K562 (cell line): Measurements from ENCODE around the gene FIBP. TPM values are rescaled to one million over a fixed set of nuclear protein-coding genes. Genes with fewer than 3 reads are reported as not detected.

Experiments used
- CBX1 ChIP-seq: sonication (generic); IDR thresholded peaks from 2 replicates; pipeline ENCODE4 v1.6.1; 2016; ENCODE audit warnings: antibody characterized with exemption, low read depth, mild to moderate bottlenecking
- FOS ChIP-seq: IDR thresholded peaks from 3 replicates; pipeline ENCODE4 v1.6.1; 2011; ENCODE audit not compliant: insufficient read length; ENCODE audit errors: extremely low read depth
- NFRKB ChIP-seq: fragments of 450-650 bp; IDR thresholded peaks from 2 replicates; pipeline ENCODE4 v1.6.1; 2016; ENCODE audit warnings: low read depth
- NR1H2 ChIP-seq: sonication (generic); formaldehyde crosslinking; IDR thresholded peaks from 2 replicates; pipeline ENCODE4 v1.4.0; 2020; ENCODE audit warnings: mild to moderate bottlenecking, missing genetic modification reagents
- PRMT5 ChIP-seq: sonication (generic); formaldehyde crosslinking; IDR thresholded peaks from 2 replicates; pipeline ENCODE4 v1.5.0; 2020; ENCODE audit warnings: missing genetic modification reagents
- RAD21 ChIP-seq, 2 experiments: fragments of 250-450 bp in 1 of 2; fragments of 450-650 bp in 1 of 2; sonication (Bioruptor Pico) in 1 of 2; formaldehyde crosslinking in 1 of 2; IDR thresholded peaks in 1 of 2; conservative IDR thresholded peaks in 1 of 2; 2 replicates each; pipeline versions ENCODE4 v1.4.0 to v1.8.0; 2020 to 2022; ENCODE audit warnings: mild to moderate bottlenecking in 2 of 2, moderate library complexity in 1 of 2
- SMARCB1 ChIP-seq: IDR thresholded peaks from 2 replicates; pipeline ENCODE4 v1.6.1; 2011; ENCODE audit warnings: improper control_type of control experiment, low read depth; ENCODE audit not compliant: insufficient read length
- ZNF586 ChIP-seq: fragments of 450-650 bp; formaldehyde crosslinking; conservative IDR thresholded peaks from 2 replicates; pipeline ENCODE4 v1.4.0; 2020; ENCODE audit warnings: mild to moderate bottlenecking, moderate library complexity
- polyA plus RNA-seq, 8 experiments: library from polyadenylated mRNA; depleted of rRNA in 4 of 8; stranded (reverse) in 5 of 8; unstranded in 3 of 8; fragments of >200 nt; fragmentation: Nextera tagmentation in 2 of 8; fragmentation: Illumina TruSeq in 1 of 8; extraction: Ambion mirVana in 2 of 8; extraction: Trizol in 1 of 8; gene quantifications; 2 replicates each; pipeline versions ENCODE4 v1.2.1 to v1.2.3, GENCODE V29; 2011 to 2014; ENCODE audit warnings: inconsistent platforms in 1 of 8, missing spikeins in 1 of 8
- total RNA-seq, 7 experiments: library from RNA; depleted of rRNA in 6 of 7; stranded (reverse); fragments of >200 nt in 6 of 7; fragmentation: Illumina TruSeq in 2 of 7; extraction: Trizol in 2 of 7; gene quantifications; 2 replicates each; pipeline versions ENCODE4 v1.2.1 to v1.2.3, GENCODE V29; 2011 to 2021; ENCODE audit warnings: low replicate concordance in 1 of 7
- TF ChIP-seq, protein P1 (sequence below): fragments of 450-650 bp; IDR thresholded peaks from 2 replicates; pipeline ENCODE4 v1.6.1; 2014; ENCODE audit warnings: low read depth, mild to moderate bottlenecking, moderate library complexity, borderline replicate concordance
- TF ChIP-seq, protein P2 (sequence below), 2 experiments: fragments of 450-650 bp in 1 of 2; sonication (generic) in 1 of 2; formaldehyde crosslinking in 1 of 2; IDR thresholded peaks; 2 replicates each; pipeline versions ENCODE4 v1.7.1 to v1.9.0; 2016 to 2022; ENCODE audit warnings: inconsistent platforms in 1 of 2, mild to moderate bottlenecking in 1 of 2, missing genetic modification reagents in 1 of 2
- TF ChIP-seq, protein P3 (sequence below): fragments of 250-450 bp; sonication (Bioruptor Pico); IDR thresholded peaks from 2 replicates; pipeline ENCODE4 v1.5.0; 2021; ENCODE audit warnings: mild to moderate bottlenecking, moderate library complexity
- TF ChIP-seq, protein P4 (sequence below): fragments of 450-650 bp; IDR thresholded peaks from 2 replicates; pipeline ENCODE4 v1.7.0; 2016; ENCODE audit warnings: borderline replicate concordance

FIBP gene
- total and polyA plus RNA-seq, 9 of the 15 experiments (the other 6 are each of a cell fraction or from before 2014, with no cell fraction given), result 41.2 to 79.2 (median 48.6) TPM

DNA sequence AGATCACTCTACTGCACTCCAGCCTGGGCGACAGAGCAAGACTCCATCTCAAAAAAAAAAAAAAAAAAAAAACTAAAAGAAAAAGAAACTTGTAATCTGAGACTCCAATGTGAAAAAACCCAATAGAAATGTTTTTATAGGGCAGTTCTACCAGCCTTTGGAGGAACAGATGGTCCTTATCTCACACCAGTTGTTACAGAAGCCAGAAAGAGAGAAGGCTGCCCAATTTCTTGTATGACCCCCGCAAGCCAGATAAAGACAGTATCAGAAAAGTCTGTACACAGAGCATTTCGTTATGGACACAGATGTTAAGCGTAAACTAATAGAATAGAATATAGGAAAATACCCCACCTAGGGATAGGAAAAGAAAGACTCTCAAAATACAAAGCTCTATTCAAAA lies 45.7 kb upstream of the FIBP start (continued):
- TF ChIP-seq RAD21 (CRISPR knock-in tag; conservative IDR thresholded peaks at IDR 0.05 in 1 of 2, IDR thresholded peaks at IDR 0.05 in 1 of 2) (no peak), ZNF586 (CRISPR knock-in tag) (no peak), PRMT5 (CRISPR knock-in tag) (no peak), FOS (no peak), SMARCB1 (no peak), NR1H2 (CRISPR knock-in tag) (no peak), NFRKB (no peak), CBX1 (no peak)
- TF ChIP-seq, protein P1, sequence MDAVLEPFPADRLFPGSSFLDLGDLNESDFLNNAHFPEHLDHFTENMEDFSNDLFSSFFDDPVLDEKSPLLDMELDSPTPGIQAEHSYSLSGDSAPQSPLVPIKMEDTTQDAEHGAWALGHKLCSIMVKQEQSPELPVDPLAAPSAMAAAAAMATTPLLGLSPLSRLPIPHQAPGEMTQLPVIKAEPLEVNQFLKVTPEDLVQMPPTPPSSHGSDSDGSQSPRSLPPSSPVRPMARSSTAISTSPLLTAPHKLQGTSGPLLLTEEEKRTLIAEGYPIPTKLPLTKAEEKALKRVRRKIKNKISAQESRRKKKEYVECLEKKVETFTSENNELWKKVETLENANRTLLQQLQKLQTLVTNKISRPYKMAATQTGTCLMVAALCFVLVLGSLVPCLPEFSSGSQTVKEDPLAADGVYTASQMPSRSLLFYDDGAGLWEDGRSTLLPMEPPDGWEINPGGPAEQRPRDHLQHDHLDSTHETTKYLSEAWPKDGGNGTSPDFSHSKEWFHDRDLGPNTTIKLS, result no peak
- TF ChIP-seq, protein P2, sequence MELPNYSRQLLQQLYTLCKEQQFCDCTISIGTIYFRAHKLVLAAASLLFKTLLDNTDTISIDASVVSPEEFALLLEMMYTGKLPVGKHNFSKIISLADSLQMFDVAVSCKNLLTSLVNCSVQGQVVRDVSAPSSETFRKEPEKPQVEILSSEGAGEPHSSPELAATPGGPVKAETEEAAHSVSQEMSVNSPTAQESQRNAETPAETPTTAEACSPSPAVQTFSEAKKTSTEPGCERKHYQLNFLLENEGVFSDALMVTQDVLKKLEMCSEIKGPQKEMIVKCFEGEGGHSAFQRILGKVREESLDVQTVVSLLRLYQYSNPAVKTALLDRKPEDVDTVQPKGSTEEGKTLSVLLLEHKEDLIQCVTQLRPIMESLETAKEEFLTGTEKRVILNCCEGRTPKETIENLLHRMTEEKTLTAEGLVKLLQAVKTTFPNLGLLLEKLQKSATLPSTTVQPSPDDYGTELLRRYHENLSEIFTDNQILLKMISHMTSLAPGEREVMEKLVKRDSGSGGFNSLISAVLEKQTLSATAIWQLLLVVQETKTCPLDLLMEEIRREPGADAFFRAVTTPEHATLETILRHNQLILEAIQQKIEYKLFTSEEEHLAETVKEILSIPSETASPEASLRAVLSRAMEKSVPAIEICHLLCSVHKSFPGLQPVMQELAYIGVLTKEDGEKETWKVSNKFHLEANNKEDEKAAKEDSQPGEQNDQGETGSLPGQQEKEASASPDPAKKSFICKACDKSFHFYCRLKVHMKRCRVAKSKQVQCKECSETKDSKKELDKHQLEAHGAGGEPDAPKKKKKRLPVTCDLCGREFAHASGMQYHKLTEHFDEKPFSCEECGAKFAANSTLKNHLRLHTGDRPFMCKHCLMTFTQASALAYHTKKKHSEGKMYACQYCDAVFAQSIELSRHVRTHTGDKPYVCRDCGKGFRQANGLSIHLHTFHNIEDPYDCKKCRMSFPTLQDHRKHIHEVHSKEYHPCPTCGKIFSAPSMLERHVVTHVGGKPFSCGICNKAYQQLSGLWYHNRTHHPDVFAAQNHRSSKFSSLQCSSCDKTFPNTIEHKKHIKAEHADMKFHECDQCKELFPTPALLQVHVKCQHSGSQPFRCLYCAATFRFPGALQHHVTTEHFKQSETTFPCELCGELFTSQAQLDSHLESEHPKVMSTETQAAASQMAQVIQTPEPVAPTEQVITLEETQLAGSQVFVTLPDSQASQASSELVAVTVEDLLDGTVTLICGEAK (IDR thresholded peaks at IDR 0.05), result no peak
- TF ChIP-seq, protein P2 (CRISPR knock-in tag; IDR thresholded peaks at IDR 0.05), result no peak
- TF ChIP-seq, protein P3, sequence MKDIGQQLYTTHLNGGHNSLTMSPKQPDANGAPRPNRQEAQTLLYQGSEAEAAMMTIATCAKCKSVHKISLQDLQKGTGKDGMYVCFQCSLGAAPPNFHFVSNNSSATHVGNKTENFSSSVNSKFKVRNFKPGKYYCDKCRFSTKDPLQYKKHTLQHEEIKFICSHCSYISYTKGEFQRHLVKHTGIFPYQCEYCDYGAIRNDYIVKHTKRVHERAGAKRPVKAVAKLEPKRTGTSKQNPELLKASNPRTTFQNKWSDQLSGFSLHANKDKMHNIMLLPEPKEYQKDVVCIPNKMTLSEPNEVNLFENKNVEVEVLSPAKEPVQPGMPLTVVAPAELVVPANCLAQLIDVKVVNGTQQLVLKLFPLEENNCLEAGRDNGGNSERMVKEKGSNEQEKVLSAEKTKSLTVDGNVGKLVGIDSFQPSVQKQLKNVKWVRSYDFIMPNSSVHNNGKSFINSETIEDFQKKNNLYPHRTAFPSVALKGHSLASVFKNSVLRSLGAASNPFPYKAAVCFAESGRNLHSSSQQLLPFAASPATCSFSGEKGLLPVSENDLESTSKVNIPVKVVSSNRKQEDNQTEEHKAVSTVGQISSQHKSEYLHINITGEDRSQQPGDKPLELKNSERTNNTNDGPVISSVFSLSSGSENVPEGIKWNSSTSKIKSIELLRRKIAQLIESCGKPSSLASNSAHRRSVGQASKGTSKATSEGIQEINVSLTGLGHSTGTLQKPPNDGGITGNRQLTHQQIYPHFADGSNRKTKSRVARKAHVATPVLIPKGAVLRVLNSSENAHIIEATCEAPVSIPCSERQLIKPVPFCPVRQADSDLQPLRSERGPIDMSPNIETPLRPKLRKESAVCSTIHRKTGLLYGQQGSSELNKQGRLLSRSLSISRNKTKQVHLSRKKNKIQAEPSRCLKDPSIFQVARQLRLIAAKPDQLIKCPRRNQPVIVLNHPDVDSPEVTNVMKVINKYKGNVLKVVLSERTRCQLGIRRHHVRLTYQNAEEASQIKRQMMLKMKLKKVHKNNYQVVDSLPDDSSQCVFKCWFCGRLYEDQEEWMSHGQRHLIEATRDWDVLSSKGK, result no peak
- TF ChIP-seq, protein P4, sequence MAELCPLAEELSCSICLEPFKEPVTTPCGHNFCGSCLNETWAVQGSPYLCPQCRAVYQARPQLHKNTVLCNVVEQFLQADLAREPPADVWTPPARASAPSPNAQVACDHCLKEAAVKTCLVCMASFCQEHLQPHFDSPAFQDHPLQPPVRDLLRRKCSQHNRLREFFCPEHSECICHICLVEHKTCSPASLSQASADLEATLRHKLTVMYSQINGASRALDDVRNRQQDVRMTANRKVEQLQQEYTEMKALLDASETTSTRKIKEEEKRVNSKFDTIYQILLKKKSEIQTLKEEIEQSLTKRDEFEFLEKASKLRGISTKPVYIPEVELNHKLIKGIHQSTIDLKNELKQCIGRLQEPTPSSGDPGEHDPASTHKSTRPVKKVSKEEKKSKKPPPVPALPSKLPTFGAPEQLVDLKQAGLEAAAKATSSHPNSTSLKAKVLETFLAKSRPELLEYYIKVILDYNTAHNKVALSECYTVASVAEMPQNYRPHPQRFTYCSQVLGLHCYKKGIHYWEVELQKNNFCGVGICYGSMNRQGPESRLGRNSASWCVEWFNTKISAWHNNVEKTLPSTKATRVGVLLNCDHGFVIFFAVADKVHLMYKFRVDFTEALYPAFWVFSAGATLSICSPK, result no peak
